HG02642 (cell line): ENCODE results near the gene PHF23.

ENCODE experiments used
- ATAC-seq: cut with Tn5 transposase; IDR thresholded peaks from one replicate; pipeline ENCODE4 v1.9.1; 2021; ENCODE audit warnings: mild to moderate bottlenecking; ENCODE audit not compliant: unreplicated experiment, poor library complexity

Gene PHF23

GRCh38 chr17:7239091-7240027 is at the start of gene PHF23:
PHF23 (minus strand) TSS chr17:7239457; CDS start chr17:7239279, 178 bp downstream.
- peak; percentile 54 for ATAC-seq

- no peak for ATAC-seq
These were observed 46.4 kb upstream of the PHF23 start for GRCh38 chr17:7285679-7286078.

GRCh38 chr17:7284911-7285310 is 45.7 kb upstream of the PHF23 start:
- no peak for ATAC-seq

- ATAC-seq, result no peak
These were observed 44.4 kb upstream of the PHF23 start for GRCh38 chr17:7283471-7284216.

GRCh38 chr17:7282752-7283321 is 43.6 kb upstream of the PHF23 start:
- ATAC-seq, result no peak

GRCh38 chr17:7281953-7282751 is 42.9 kb upstream of the PHF23 start:
- no peak for ATAC-seq

- peak; percentile 61 for ATAC-seq
These were observed 42.1 kb upstream of the PHF23 start, which contains the start of gene SLC2A4 for GRCh38 chr17:7281074-7281952. SLC2A4 (plus strand) TSS chr17:7281718; CDS start chr17:7281935, 217 bp downstream.

GRCh38 chr17:7280519-7281073 is 41.3 kb upstream of the PHF23 start:
- ATAC-seq, result peak; percentile 65

GRCh38 chr17:7279448-7279847 is 40.2 kb upstream of the PHF23 start:
- ATAC-seq, result no peak

- no peak for ATAC-seq
These were observed 27.5 kb upstream of the PHF23 start for GRCh38 chr17:7266784-7267183.

- no peak for ATAC-seq
These were observed 24.5 kb upstream of the PHF23 start for GRCh38 chr17:7263801-7264078.

- ATAC-seq, result no peak
These were observed 23.9 kb upstream of the PHF23 start for GRCh38 chr17:7262935-7263800.

- ATAC-seq, result no peak
These were observed 23.1 kb upstream of the PHF23 start, which contains the start of gene CLDN7 for GRCh38 chr17:7262192-7262934. CLDN7 (minus strand) TSS chr17:7262478; CDS start chr17:7262043, 435 bp downstream.

- no peak for ATAC-seq
These were observed 22.3 kb upstream of the PHF23 start for GRCh38 chr17:7261379-7262191.

- ATAC-seq, result no peak
These were observed 21.6 kb upstream of the PHF23 start for GRCh38 chr17:7260651-7261378.

GRCh38 chr17:7260151-7260550 is 20.9 kb upstream of the PHF23 start:
- ATAC-seq, result no peak
